Daoy (cell line): Measurements from ENCODE around the gene KRTAP27-1. TPM values are rescaled to one million over a fixed set of nuclear protein-coding genes. Genes with fewer than 3 reads are reported as not detected.

Experiments used
- DNase-seq: peaks from one replicate; pipeline ENCODE4 v3.0.0-alpha.2; 2015; ENCODE audit warnings: low read depth
- total RNA-seq: library from RNA; depleted of rRNA; stranded (reverse); fragments of >200 nt; shearing (Covaris generic); gene quantifications from 2 replicates; pipeline ENCODE4 v1.2.3, GENCODE V29; 2014; rRNA removed

KRTAP27-1 gene
- total RNA-seq, 1 experiment from 2014 or later: not detected

DNA sequence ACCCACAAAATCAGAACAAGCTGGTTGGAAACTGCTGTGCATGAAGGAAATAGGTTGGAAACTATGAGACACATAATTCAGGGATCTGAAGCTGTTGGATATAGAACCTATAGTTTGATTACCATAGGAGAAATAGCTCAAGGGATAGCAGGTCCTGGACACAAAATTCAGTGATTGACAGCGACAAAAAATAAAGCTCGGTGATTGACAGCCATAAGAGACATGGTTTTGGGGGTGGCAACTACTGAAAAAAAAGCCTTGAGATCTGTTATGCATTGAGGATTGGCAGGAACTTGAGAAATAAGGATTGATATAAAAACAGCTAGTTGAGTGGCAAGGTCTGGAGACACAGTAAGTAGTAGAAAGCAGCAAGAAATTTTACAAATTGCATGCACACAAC is 48.3 kb downstream of the KRTAP27-1 start, which contains the start of gene KRTAP25-1:
KRTAP25-1 (minus strand) TSS at position 300 of the 400 bp plus-strand sequence; CDS start at position 276, 24 bp downstream.
- DNase-seq: no peak

Other genes with a start within 250 kb of the KRTAP27-1 start
- not detected in 2 replicates for gene CLDN17, start 170.9 kb downstream of the KRTAP27-1 start, total RNA-seq
- gene CLDN8, start 121.6 kb downstream of the KRTAP27-1 start, total RNA-seq: not detected in 2 replicates
- not detected in 2 replicates for gene KRTAP24-1, start 54.7 kb downstream of the KRTAP27-1 start, total RNA-seq
- not detected in 2 replicates for gene KRTAP25-1, start 48.2 kb downstream of the KRTAP27-1 start, total RNA-seq
- gene KRTAP26-1, start 17.4 kb downstream of the KRTAP27-1 start, total RNA-seq: not detected in 2 replicates
- gene KRTAP23-1, start 10.9 kb upstream of the KRTAP27-1 start, total RNA-seq: not detected in 2 replicates
- gene KRTAP13-2, start 34.6 kb upstream of the KRTAP27-1 start, total RNA-seq: not detected in 2 replicates
- gene KRTAP13-1, start 58.3 kb upstream of the KRTAP27-1 start, total RNA-seq: not detected in 2 replicates
- not detected in 2 replicates for gene KRTAP13-3, start 88.2 kb upstream of the KRTAP27-1 start, total RNA-seq
- gene KRTAP13-4, start 92.5 kb upstream of the KRTAP27-1 start, total RNA-seq: not detected in 2 replicates
- not detected in 2 replicates for gene KRTAP15-1, start 102.6 kb upstream of the KRTAP27-1 start, total RNA-seq
- not detected in 2 replicates for gene KRTAP19-1, start 142.7 kb upstream of the KRTAP27-1 start, total RNA-seq
- not detected in 2 replicates for gene KRTAP19-2, start 149.7 kb upstream of the KRTAP27-1 start, total RNA-seq
- not detected in 2 replicates for gene KRTAP19-3, start 154.3 kb upstream of the KRTAP27-1 start, total RNA-seq
- not detected in 2 replicates for gene KRTAP19-4, start 159.5 kb upstream of the KRTAP27-1 start, total RNA-seq
- gene KRTAP19-5, start 164.4 kb upstream of the KRTAP27-1 start, total RNA-seq: not detected in 2 replicates
- gene KRTAP19-6, start 204.2 kb upstream of the KRTAP27-1 start, total RNA-seq: not detected in 2 replicates
- gene KRTAP19-7, start 223.6 kb upstream of the KRTAP27-1 start, total RNA-seq: not detected in 2 replicates